Gastrocnemius medialis (tissue), 4 donors: ENCODE results near the gene ZBTB16.

ENCODE experiments used
- POLR2A ChIP-seq, 2 donors: fragments of 450-650 bp; IDR thresholded peaks; one replicate each; pipeline ENCODE4 v1.6.1; 2017; ENCODE audit warnings: antibody characterized with exemption in 2 of 2, mild to moderate bottlenecking in 2 of 2, moderate library complexity in 2 of 2
- TF ChIP-seq, protein P1 (sequence below), 5 experiments: fragments of 450-650 bp in 3 of 5; fragments of 200-600 bp in 2 of 5; sonication (generic) in 2 of 5; IDR thresholded peaks in 4 of 5; conservative IDR thresholded peaks in 1 of 5; 1 replicate in 4 of 5; 2 replicates in 1 of 5; pipeline ENCODE4 v1.5.1; 2016 to 2019; ENCODE audit warnings: antibody characterized with exemption in 5 of 5, mild to moderate bottlenecking in 3 of 5, moderate library complexity in 3 of 5

DNA sequence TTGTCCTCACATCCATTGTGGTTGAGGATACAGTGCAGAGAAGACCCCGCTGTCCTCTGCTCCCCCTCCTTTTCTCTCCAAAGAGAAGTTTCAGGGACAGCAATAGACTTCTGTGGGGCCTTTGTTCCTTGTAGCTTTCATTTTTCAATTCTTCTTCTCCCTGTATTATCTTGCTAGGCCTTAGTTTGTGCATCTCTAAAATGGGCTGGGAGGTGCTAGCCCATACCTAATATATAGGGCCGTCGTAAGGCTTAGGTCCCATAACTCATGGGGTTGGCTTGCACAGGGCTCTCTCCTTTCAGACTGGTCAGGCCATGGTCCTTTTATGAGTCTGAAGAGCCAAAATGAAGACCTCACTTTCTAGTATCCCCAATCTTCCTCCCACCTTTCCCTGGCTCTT lies 33.0 kb downstream of the ZBTB16 start:
- TF ChIP-seq, protein P1, sequence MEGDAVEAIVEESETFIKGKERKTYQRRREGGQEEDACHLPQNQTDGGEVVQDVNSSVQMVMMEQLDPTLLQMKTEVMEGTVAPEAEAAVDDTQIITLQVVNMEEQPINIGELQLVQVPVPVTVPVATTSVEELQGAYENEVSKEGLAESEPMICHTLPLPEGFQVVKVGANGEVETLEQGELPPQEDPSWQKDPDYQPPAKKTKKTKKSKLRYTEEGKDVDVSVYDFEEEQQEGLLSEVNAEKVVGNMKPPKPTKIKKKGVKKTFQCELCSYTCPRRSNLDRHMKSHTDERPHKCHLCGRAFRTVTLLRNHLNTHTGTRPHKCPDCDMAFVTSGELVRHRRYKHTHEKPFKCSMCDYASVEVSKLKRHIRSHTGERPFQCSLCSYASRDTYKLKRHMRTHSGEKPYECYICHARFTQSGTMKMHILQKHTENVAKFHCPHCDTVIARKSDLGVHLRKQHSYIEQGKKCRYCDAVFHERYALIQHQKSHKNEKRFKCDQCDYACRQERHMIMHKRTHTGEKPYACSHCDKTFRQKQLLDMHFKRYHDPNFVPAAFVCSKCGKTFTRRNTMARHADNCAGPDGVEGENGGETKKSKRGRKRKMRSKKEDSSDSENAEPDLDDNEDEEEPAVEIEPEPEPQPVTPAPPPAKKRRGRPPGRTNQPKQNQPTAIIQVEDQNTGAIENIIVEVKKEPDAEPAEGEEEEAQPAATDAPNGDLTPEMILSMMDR (IDR thresholded peaks at IDR 0.05 in 4 of 5, conservative IDR thresholded peaks at IDR 0.05 in 1 of 5), result no peak
- TF ChIP-seq POLR2A (IDR thresholded peaks at IDR 0.05), result no peak
